ENCODE data around the gene THRB. TPM values are rescaled to one million over a fixed set of nuclear protein-coding genes. Genes with fewer than 3 reads are reported as not detected.
"Not testable (repeated sequence)": the region's sequence is repeated elsewhere in the genome, so short reads cannot be mapped to it uniquely, and the experiment has no call there.

Gene THRB
- total RNA-seq, 1 donor, result 0.36 TPM

- DNase-seq (ENCODE audit: insufficient read length, low spot score, missing footprints), result no peak
- H3K27ac ChIP-seq (ENCODE audit: low read depth, low read length), result no peak overlapping the region
- no peak overlapping the region for H3K4me3 ChIP-seq (ENCODE audit: insufficient read depth, low read length)
- H4K20me1 ChIP-seq (ENCODE audit: insufficient read depth, low read length), result no peaks in the 10 kb centered on the region
- H3K36me3 ChIP-seq (ENCODE audit: insufficient read depth, low read length), result no peaks in the 10 kb centered on the region
- no peak overlapping the region for H3K4me2 ChIP-seq (ENCODE audit: insufficient read depth, low read length)
- H3K27me3 ChIP-seq (ENCODE audit: insufficient read depth, low read length), result no peaks in the 10 kb centered on the region
- no peaks in the 10 kb centered on the region for H3K9me3 ChIP-seq (ENCODE audit: low read depth, low read length)
- no peak overlapping the region for H2AFZ ChIP-seq (ENCODE audit: low read length)
- no peaks in the 10 kb centered on the region for H3K79me2 ChIP-seq (ENCODE audit: insufficient read depth, low read length)
- TF ChIP-seq CTCF (IDR thresholded peaks at IDR 0.05; ENCODE audit: extremely low read depth, low read depth, low read length), result no peak
- H3K4me1 ChIP-seq (ENCODE audit: insufficient read depth, low read length), result no peaks in the 10 kb centered on the region
Observed at GRCh38 chr3:24400450-24400849, 94.2 kb downstream of the THRB start.

GRCh38 chr3:24400015-24400414 lies 94.6 kb downstream of the THRB start:
- H3K4me1 ChIP-seq (ENCODE audit: insufficient read depth, low read length), result no peaks in the 10 kb centered on the region
- H3K9me3 ChIP-seq (ENCODE audit: low read depth, low read length), result no peaks in the 10 kb centered on the region
- H3K36me3 ChIP-seq (ENCODE audit: insufficient read depth, low read length), result no peaks in the 10 kb centered on the region
- H3K79me2 ChIP-seq (ENCODE audit: insufficient read depth, low read length), result no peaks in the 10 kb centered on the region
- no peaks in the 10 kb centered on the region for H4K20me1 ChIP-seq (ENCODE audit: insufficient read depth, low read length)
- no peak overlapping the region for H2AFZ ChIP-seq (ENCODE audit: low read length)
- no peaks in the 10 kb centered on the region for H3K27me3 ChIP-seq (ENCODE audit: insufficient read depth, low read length)
- no peak overlapping the region for H3K4me2 ChIP-seq (ENCODE audit: insufficient read depth, low read length)
- no peak overlapping the region for H3K4me3 ChIP-seq (ENCODE audit: insufficient read depth, low read length)
- no peak for DNase-seq (ENCODE audit: insufficient read length, low spot score, missing footprints)
- no peak overlapping the region for H3K27ac ChIP-seq (ENCODE audit: low read depth, low read length)
- TF ChIP-seq CTCF (IDR thresholded peaks at IDR 0.05; ENCODE audit: extremely low read depth, low read depth, low read length), result no peak

GRCh38 chr3:24399614-24400013 lies 95.0 kb downstream of the THRB start:
- H3K4me3 ChIP-seq (ENCODE audit: insufficient read depth, low read length), result no peak overlapping the region
- no peak overlapping the region for H3K4me2 ChIP-seq (ENCODE audit: insufficient read depth, low read length)
- no peak overlapping the region for H3K27ac ChIP-seq (ENCODE audit: low read depth, low read length)
- H3K79me2 ChIP-seq (ENCODE audit: insufficient read depth, low read length), result no peaks in the 10 kb centered on the region
- no peaks in the 10 kb centered on the region for H3K36me3 ChIP-seq (ENCODE audit: insufficient read depth, low read length)
- no peaks in the 10 kb centered on the region for H3K4me1 ChIP-seq (ENCODE audit: insufficient read depth, low read length)
- no peaks in the 10 kb centered on the region for H4K20me1 ChIP-seq (ENCODE audit: insufficient read depth, low read length)
- no peaks in the 10 kb centered on the region for H3K9me3 ChIP-seq (ENCODE audit: low read depth, low read length)
- H2AFZ ChIP-seq (ENCODE audit: low read length), result no peak overlapping the region
- TF ChIP-seq CTCF (IDR thresholded peaks at IDR 0.05; ENCODE audit: extremely low read depth, low read depth, low read length), result no peak
- DNase-seq (ENCODE audit: insufficient read length, low spot score, missing footprints), result no peak
- no peaks in the 10 kb centered on the region for H3K27me3 ChIP-seq (ENCODE audit: insufficient read depth, low read length)

- not testable (repeated sequence) for H3K27ac ChIP-seq (ENCODE audit: low read depth, low read length); H3K9me3 ChIP-seq (ENCODE audit: low read depth, low read length); DNase-seq (ENCODE audit: insufficient read length, low spot score, missing footprints); H3K4me3 ChIP-seq (ENCODE audit: insufficient read depth, low read length); H3K36me3 ChIP-seq (ENCODE audit: insufficient read depth, low read length); H3K79me2 ChIP-seq (ENCODE audit: insufficient read depth, low read length); H3K27me3 ChIP-seq (ENCODE audit: insufficient read depth, low read length); H2AFZ ChIP-seq (ENCODE audit: low read length); H4K20me1 ChIP-seq (ENCODE audit: insufficient read depth, low read length); H3K4me2 ChIP-seq (ENCODE audit: insufficient read depth, low read length); H3K4me1 ChIP-seq (ENCODE audit: insufficient read depth, low read length)
Observed at GRCh38 chr3:24398712-24399111, 95.9 kb downstream of the THRB start.

Measured in osteoblast (primary cell).